Measurements from ENCODE around the gene SCARB1. TPM values are rescaled to one million over a fixed set of nuclear protein-coding genes. Genes with fewer than 3 reads are reported as not detected.

The SCARB1 gene
- total RNA-seq, 1 experiment from 2014 or later: 106 TPM

GRCh38 chr12:124782132-124782531 is 81.5 kb downstream of the SCARB1 start:
- TF ChIP-seq CTCF (IDR thresholded peaks at IDR 0.05; ENCODE audit: insufficient read depth in 1 of 2, low read depth in 1 of 2, low read length in 1 of 2, severe bottlenecking in 1 of 2, unreplicated experiment in 1 of 2): no peak
- no peaks in the 10 kb centered on the region for H3K4me1 ChIP-seq
- DNase-seq: no peak
- no peak overlapping the region for H3K4me3 ChIP-seq (ENCODE audit: low read depth, low read length)
- Mint-ChIP-seq H3K4me3 (ENCODE audit: unreplicated experiment) (no peak overlapping the region), H3K27ac (ENCODE audit: unreplicated experiment) (no peak overlapping the region), H3K36me3 (ENCODE audit: insufficient read depth, unreplicated experiment) (peaks cover 51% of the 10 kb centered on the region), H3K27me3 (ENCODE audit: insufficient read depth, unreplicated experiment) (no peaks in the 10 kb centered on the region), H3K9me3 (ENCODE audit: unreplicated experiment) (no peaks in the 10 kb centered on the region), H3K4me1 (ENCODE audit: low read depth, unreplicated experiment) (no peaks in the 10 kb centered on the region)
- peaks cover 1% of the 10 kb centered on the region; the same call in 1 of the 2 replicates for H3K36me3 ChIP-seq (ENCODE audit: control insufficient read depth, insufficient read depth, low read length)
- CTCF ChIA-PET: no interaction called here
- POLR2A ChIA-PET: no interaction called here
- intact Hi-C loops (cut with micrococcal nuclease; ENCODE audit: unreplicated experiment): no loop called here
- BruUV-seq (replicated peaks): no TSS peak
- H3K9me3 ChIP-seq: no peaks in the 10 kb centered on the region
- H3K27me3 ChIP-seq (replicated peaks; ENCODE audit: control insufficient read depth, insufficient read depth, low read length): no peaks in the 10 kb centered on the region

DNA sequence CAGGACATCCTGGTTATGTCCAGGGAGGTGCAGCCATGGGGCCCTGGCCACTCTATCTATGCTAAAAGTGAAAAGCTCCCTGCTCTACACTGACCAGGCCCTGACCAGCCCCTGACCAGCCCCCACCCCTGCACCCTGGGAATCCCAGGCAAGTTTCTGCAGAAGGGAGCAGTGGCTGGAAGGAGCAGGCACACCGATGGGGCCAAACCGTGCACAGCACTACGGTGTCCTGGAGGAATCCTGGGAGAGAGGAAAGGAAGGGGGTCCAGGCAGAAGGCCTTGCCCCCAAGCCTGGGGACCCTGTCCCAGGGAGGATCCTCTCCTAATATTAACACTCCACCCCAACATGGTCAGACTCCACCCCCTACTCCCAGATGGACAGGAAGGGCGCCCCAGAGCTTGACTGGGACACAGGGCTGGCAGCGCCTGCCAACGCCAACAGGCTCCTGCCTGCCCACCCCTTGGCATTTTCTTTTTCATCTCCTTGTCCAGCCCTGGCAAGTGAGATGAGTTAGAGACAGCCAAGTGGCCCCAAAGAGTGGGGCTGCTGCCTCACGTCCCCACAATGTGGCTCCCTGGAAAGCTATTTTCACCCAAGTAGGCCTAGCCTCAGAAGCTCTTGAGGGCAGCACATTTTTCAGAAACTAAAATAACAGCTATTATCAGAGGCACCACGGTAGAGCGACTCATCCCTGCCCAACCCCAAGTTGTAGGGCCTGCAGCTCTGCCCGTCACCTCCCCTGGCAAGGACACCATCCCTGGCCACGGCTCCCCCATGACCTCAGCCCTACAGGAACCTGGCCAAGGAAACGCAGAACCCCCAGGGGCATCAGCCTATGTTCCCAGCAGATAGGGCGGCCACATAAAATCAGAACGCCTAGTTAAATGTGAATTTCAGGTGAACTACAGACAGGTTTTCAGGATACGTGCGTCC is 82.6 kb downstream of the SCARB1 start:
- Mint-ChIP-seq H3K4me1 (ENCODE audit: low read depth, unreplicated experiment) (no peaks in the 10 kb centered on the region), H3K4me3 (ENCODE audit: unreplicated experiment) (no peak overlapping the region), H3K27me3 (ENCODE audit: insufficient read depth, unreplicated experiment) (no peaks in the 10 kb centered on the region), H3K36me3 (ENCODE audit: insufficient read depth, unreplicated experiment) (peaks cover 45% of the 10 kb centered on the region), H3K9me3 (ENCODE audit: unreplicated experiment) (no peaks in the 10 kb centered on the region), H3K27ac (ENCODE audit: unreplicated experiment) (no peak overlapping the region)
- TF ChIP-seq CTCF (IDR thresholded peaks at IDR 0.05; ENCODE audit: insufficient read depth in 1 of 2, low read depth in 1 of 2, low read length in 1 of 2, severe bottlenecking in 1 of 2, unreplicated experiment in 1 of 2): no peak
- BruUV-seq (replicated peaks): no TSS peak
- ChIA-PET POLR2A (no interaction called here), CTCF (no interaction called here)
- DNase-seq: no peak
- H3K36me3 ChIP-seq (ENCODE audit: control insufficient read depth, insufficient read depth, low read length): peaks cover 1% of the 10 kb centered on the region; the same call in 1 of the 2 replicates
- H3K27me3 ChIP-seq (replicated peaks; ENCODE audit: control insufficient read depth, insufficient read depth, low read length): no peaks in the 10 kb centered on the region
- no peaks in the 10 kb centered on the region for H3K4me1 ChIP-seq
- H3K4me3 ChIP-seq (ENCODE audit: low read depth, low read length): no peak overlapping the region
- H3K9me3 ChIP-seq: no peaks in the 10 kb centered on the region
- intact Hi-C loops (cut with micrococcal nuclease; ENCODE audit: unreplicated experiment): no loop called here

GRCh38 chr12:124780336-124780735 is 83.3 kb downstream of the SCARB1 start:
- ChIA-PET POLR2A (no interaction called here), CTCF (no interaction called here)
- no peak overlapping the region for H3K4me3 ChIP-seq (ENCODE audit: low read depth, low read length)

More at GRCh38 chr12:124780336-124780735, 83.3 kb downstream of the SCARB1 start:
- no TSS peak for BruUV-seq (replicated peaks)
- Mint-ChIP-seq H3K4me3 (ENCODE audit: unreplicated experiment) (no peak overlapping the region), H3K27ac (ENCODE audit: unreplicated experiment) (no peak overlapping the region), H3K4me1 (ENCODE audit: low read depth, unreplicated experiment) (no peaks in the 10 kb centered on the region), H3K36me3 (ENCODE audit: insufficient read depth, unreplicated experiment) (peaks cover 39% of the 10 kb centered on the region), H3K27me3 (ENCODE audit: insufficient read depth, unreplicated experiment) (no peaks in the 10 kb centered on the region), H3K9me3 (ENCODE audit: unreplicated experiment) (no peaks in the 10 kb centered on the region)
- Histone ChIP-seq H3K4me1 (no peaks in the 10 kb centered on the region), H3K36me3 (ENCODE audit: control insufficient read depth, insufficient read depth, low read length) (peaks cover 1% of the 10 kb centered on the region; the same call in 1 of the 2 replicates), H3K27me3 (replicated peaks; ENCODE audit: control insufficient read depth, insufficient read depth, low read length) (no peaks in the 10 kb centered on the region), H3K9me3 (no peaks in the 10 kb centered on the region)
- no peak for TF ChIP-seq CTCF (IDR thresholded peaks at IDR 0.05; ENCODE audit: insufficient read depth in 1 of 2, low read depth in 1 of 2, low read length in 1 of 2, severe bottlenecking in 1 of 2, unreplicated experiment in 1 of 2)
- intact Hi-C loops (cut with micrococcal nuclease; ENCODE audit: unreplicated experiment): no loop called here
- DNase-seq: no peak
